HEK293 (cell line): ENCODE measurements around the gene PHPT1.

Experiments used
- CTCF ChIA-PET: fragments of 350-600 bp; formaldehyde crosslinking; extraction: SDS; loops from one replicate; lab custom pipeline; 2021; ENCODE audit warnings: antibody characterized with exemption; lab: Yijun Ruan, JAX
- POLR2A ChIA-PET: fragments of 300-600 bp; formaldehyde crosslinking; extraction: SDS; loops from one replicate; lab custom pipeline; 2020; ENCODE audit warnings: antibody characterized with exemption, inconsistent platforms; lab: Yijun Ruan, JAX
- H3K27ac ChIP-seq: fragments of 200-500 bp; sonication (Bioruptor generic); 2 replicates; pipeline ENCODE4 v1.5.1; 2014; ENCODE audit warnings: low read depth, low read length, control low read depth, inconsistent platforms; ENCODE audit errors: extremely low read depth
- H3K36me3 ChIP-seq, 2 experiments: fragments of 200-500 bp in 1 of 2; sonication (Bioruptor generic) in 1 of 2; 1 replicate in 1 of 2; 2 replicates in 1 of 2; pipeline ENCODE4 v1.5.1; 2014 to 2017; ENCODE audit warnings: inconsistent platforms in 2 of 2, low read length in 2 of 2; ENCODE audit not compliant: control insufficient read depth in 2 of 2, insufficient read depth in 1 of 2
- H3K4me1 ChIP-seq: fragments of 200-500 bp; sonication (Bioruptor generic); 2 replicates; pipeline ENCODE4 v1.5.1; 2014; ENCODE audit warnings: mild to moderate bottlenecking, low read length, inconsistent platforms; ENCODE audit not compliant: control insufficient read depth, insufficient read depth
- H3K4me3 ChIP-seq: 2 replicates; pipeline ENCODE4 v1.5.1; 2011; ENCODE audit warnings: low read depth, mild to moderate bottlenecking, control low read depth, low read length, moderate library complexity
- H3K9me3 ChIP-seq: fragments of 200-500 bp; sonication (Bioruptor generic); 2 replicates; pipeline ENCODE4 v1.5.1; 2014; ENCODE audit warnings: low read depth, low read length, inconsistent platforms; ENCODE audit not compliant: control insufficient read depth, insufficient read depth
- KLF10 ChIP-seq: fragments of 450-650 bp; IDR thresholded peaks from 2 replicates; pipeline ENCODE4 v1.5.1; 2018; ENCODE audit warnings: missing biosample characterization, mild to moderate bottlenecking, missing genetic modification characterization
- KLF16 ChIP-seq: fragments of 450-650 bp; formaldehyde crosslinking; IDR thresholded peaks from 2 replicates; pipeline ENCODE4 v1.5.1; 2017; ENCODE audit warnings: missing biosample characterization, missing genetic modification characterization
- REPIN1 ChIP-seq: fragments of 450-650 bp; formaldehyde crosslinking; IDR thresholded peaks from 2 replicates; pipeline ENCODE4 v1.5.1; 2017; ENCODE audit warnings: missing biosample characterization, missing genetic modification characterization, low read depth
- SCRT2 ChIP-seq: fragments of 450-650 bp; formaldehyde crosslinking; IDR thresholded peaks from 2 replicates; pipeline ENCODE4 v1.5.1; 2016; ENCODE audit warnings: missing biosample characterization, missing genetic modification characterization
- SP2 ChIP-seq: fragments of 450-650 bp; formaldehyde crosslinking; IDR thresholded peaks from 2 replicates; pipeline ENCODE4 v1.5.1; 2016; ENCODE audit warnings: missing biosample characterization, missing genetic modification characterization
- ZBTB26 ChIP-seq: fragments of 450-650 bp; formaldehyde crosslinking; optimal IDR thresholded peaks from 2 replicates; pipeline ENCODE3; 2016; ENCODE audit warnings: missing biosample characterization, mild to moderate bottlenecking, missing genetic modification characterization
- ZNF24 ChIP-seq: fragments of 450-650 bp; formaldehyde crosslinking; IDR thresholded peaks from 2 replicates; pipeline ENCODE4 v1.5.1; 2016; ENCODE audit warnings: missing biosample characterization, missing genetic modification characterization
- ZNF280C ChIP-seq: fragments of 450-650 bp; formaldehyde crosslinking; IDR thresholded peaks from 2 replicates; pipeline ENCODE4 v1.5.1; 2016; ENCODE audit warnings: missing biosample characterization, missing genetic modification characterization
- ZNF302 ChIP-seq: fragments of 450-650 bp; formaldehyde crosslinking; IDR thresholded peaks from 2 replicates; pipeline ENCODE4 v1.5.1; 2016; ENCODE audit warnings: missing biosample characterization, missing genetic modification characterization, low read depth
- ZNF311 ChIP-seq: fragments of 450-650 bp; formaldehyde crosslinking; IDR thresholded peaks from 2 replicates; pipeline ENCODE4 v1.5.1; 2017; ENCODE audit warnings: missing biosample characterization, missing genetic modification characterization, borderline replicate concordance
- ZNF404 ChIP-seq: fragments of 450-650 bp; formaldehyde crosslinking; IDR thresholded peaks from 2 replicates; pipeline ENCODE4 v1.5.1; 2017; ENCODE audit warnings: missing biosample characterization, missing genetic modification characterization
- ZNF529 ChIP-seq: fragments of 450-650 bp; formaldehyde crosslinking; IDR thresholded peaks from 2 replicates; pipeline ENCODE4 v1.5.1; 2017; ENCODE audit warnings: missing genetic modification characterization, missing biosample characterization; ENCODE audit not compliant: insufficient replicate concordance
- ZNF560 ChIP-seq: fragments of 450-650 bp; formaldehyde crosslinking; IDR thresholded peaks from 2 replicates; pipeline ENCODE4 v1.5.1; 2017; ENCODE audit warnings: missing biosample characterization, missing genetic modification characterization, borderline replicate concordance
- ZNF596 ChIP-seq: fragments of 450-650 bp; IDR thresholded peaks from 2 replicates; pipeline ENCODE4 v1.5.0; 2018; ENCODE audit warnings: missing biosample characterization, mild to moderate bottlenecking, missing genetic modification characterization, moderate library complexity
- ZNF610 ChIP-seq: fragments of 450-650 bp; formaldehyde crosslinking; IDR thresholded peaks from 2 replicates; pipeline ENCODE4 v1.5.1; 2016; ENCODE audit warnings: missing biosample characterization, missing genetic modification characterization, borderline replicate concordance
- ZNF843 ChIP-seq: fragments of 450-650 bp; formaldehyde crosslinking; IDR thresholded peaks from 2 replicates; pipeline ENCODE4 v1.5.1; 2016; ENCODE audit warnings: missing biosample characterization, missing genetic modification characterization
- ZXDB ChIP-seq: fragments of 450-650 bp; formaldehyde crosslinking; IDR thresholded peaks from 2 replicates; pipeline ENCODE4 v1.5.1; 2016; ENCODE audit warnings: missing biosample characterization, missing genetic modification characterization

Gene PHPT1

GRCh38 chr9:136829981-136830885, 19.0 kb upstream of the PHPT1 start:
- Histone ChIP-seq H3K9me3 (no peaks in the 10 kb centered on the region), H3K4me3 (no peak overlapping the region), H3K27ac (no peak overlapping the region), H3K4me1 (no peaks in the 10 kb centered on the region), H3K36me3 (peaks cover 0 to 79% of the 10 kb centered on the region in 2 experiments; a peak in 1 of 3 replicates)
- ChIA-PET CTCF (interaction anchor here (1.6 kb wide), 1 partner anchor 10 kb away, joined by 3 read pairs; no protein-coding TSS in a partner anchor), POLR2A (interaction anchor here (0.6 to 1.4 kb wide), 2 partner anchors 14 to 48 kb away, joined by 3 to 5 read pairs; no protein-coding TSS in a partner anchor)
- no peak for TF ChIP-seq ZNF529 (tag by site-specific recombination)
- TF ChIP-seq ZNF843 (tag by site-specific recombination): no peak
- TF ChIP-seq SCRT2 (tag by site-specific recombination): no peak
- no peak for TF ChIP-seq KLF16
- TF ChIP-seq ZNF311: no peak
- TF ChIP-seq ZNF404 (tag by site-specific recombination): no peak
- TF ChIP-seq ZNF596 (tag by site-specific recombination): no peak
- no peak for TF ChIP-seq ZXDB (tag by site-specific recombination)
- no peak for TF ChIP-seq ZNF24

GRCh38 chr9:136831002-136831719, 18.0 kb upstream of the PHPT1 start:
- POLR2A ChIA-PET: no interaction called here
- TF ChIP-seq ZNF610 (tag by site-specific recombination) (no peak), KLF10 (no peak), ZBTB26 (peak; percentile 8)
- Histone ChIP-seq H3K36me3 (peaks cover 0 to 78% of the 10 kb centered on the region in 2 experiments; a peak in 1 of 3 replicates), H3K4me3 (no peak overlapping the region), H3K9me3 (no peaks in the 10 kb centered on the region), H3K4me1 (no peaks in the 10 kb centered on the region), H3K27ac (no peak overlapping the region)
- CTCF ChIA-PET: interaction anchor here (1.6 to 1.7 kb wide), 2 partner anchors 9 to 11 kb away, joined by 3 to 11 read pairs; partner anchors contain the start of gene AJM1

GRCh38 chr9:136831720-136832104, 17.5 kb upstream of the PHPT1 start:
- CTCF ChIA-PET: interaction anchor here (1.6 to 1.7 kb wide), 2 partner anchors 9 to 11 kb away, joined by 3 to 11 read pairs; partner anchors contain the start of gene AJM1
- Histone ChIP-seq H3K4me3 (no peak overlapping the region), H3K9me3 (no peaks in the 10 kb centered on the region), H3K27ac (no peak overlapping the region), H3K36me3 (peaks cover 0 to 77% of the 10 kb centered on the region in 2 experiments; a peak in 2 of 3 replicates), H3K4me1 (no peaks in the 10 kb centered on the region)
- POLR2A ChIA-PET: no interaction called here
- TF ChIP-seq ZNF596 (tag by site-specific recombination) (no peak), KLF10 (no peak), ZNF280C (tag by site-specific recombination) (no peak), ZNF302 (tag by site-specific recombination) (no peak), REPIN1 (tag by site-specific recombination) (no peak), SP2 (tag by site-specific recombination) (no peak), ZNF560 (tag by site-specific recombination) (no peak)
